NT2/D1 (cell line): ENCODE measurements around the gene PLCB1.

ENCODE experiments used
- SUZ12 ChIP-seq: IDR thresholded peaks from 2 replicates; pipeline ENCODE4 v1.6.1; 2011; ENCODE audit not compliant: insufficient read length, insufficient read depth; ENCODE audit errors: extremely low read depth
- YY1 ChIP-seq: IDR thresholded peaks from 2 replicates; pipeline ENCODE4 v1.6.1; 2011; ENCODE audit not compliant: insufficient read length, insufficient read depth

GRCh38 chr20:8406391-8406790, 274.3 kb downstream of the PLCB1 start:
- no peak for TF ChIP-seq SUZ12
- no peak for TF ChIP-seq YY1
